ENCODE results near the gene FAM83G.

The FAM83G gene

GRCh38 chr17:18970582-18971480 lies 33.7 kb downstream of the FAM83G start:
- in situ Hi-C loops (cut with HindIII; ENCODE audit: low sequenced_read_pairs): no loop called here

GRCh38 chr17:18968945-18969887 lies 35.3 kb downstream of the FAM83G start:
- in situ Hi-C loops (cut with HindIII; ENCODE audit: low sequenced_read_pairs): no loop called here

DNA sequence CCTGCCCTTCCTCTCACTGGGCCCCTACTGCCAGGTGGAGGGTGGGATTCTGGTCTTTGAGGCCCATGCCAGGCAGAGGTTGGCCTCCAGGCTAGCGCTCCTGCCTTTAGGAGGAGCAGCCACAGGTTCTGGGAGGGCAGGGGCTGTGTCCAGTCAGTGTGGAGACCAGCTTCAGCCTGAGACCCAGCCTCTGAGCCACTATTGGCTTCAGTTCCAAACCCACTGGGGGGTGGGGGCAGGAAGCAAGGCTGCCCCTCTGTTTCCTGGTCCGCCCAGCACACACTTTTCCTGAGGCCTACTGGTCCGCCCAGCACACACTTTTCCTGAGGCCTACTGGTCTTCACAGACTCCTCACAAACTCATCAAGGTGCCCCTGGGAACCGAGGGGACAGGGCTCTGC lies 36.2 kb downstream of the FAM83G start:
- in situ Hi-C loops (cut with HindIII; ENCODE audit: low sequenced_read_pairs): no loop called here

GRCh38 chr17:18967916-18968315 lies 36.6 kb downstream of the FAM83G start:
- in situ Hi-C loops (cut with HindIII; ENCODE audit: low sequenced_read_pairs): no loop called here

- in situ Hi-C loops (cut with HindIII; ENCODE audit: low sequenced_read_pairs): no loop called here
Measured at GRCh38 chr17:18966831-18967624, 37.5 kb downstream of the FAM83G start.

GRCh38 chr17:18965530-18966236 lies 38.9 kb downstream of the FAM83G start:
- in situ Hi-C loops (cut with HindIII; ENCODE audit: low sequenced_read_pairs): no loop called here

DNA sequence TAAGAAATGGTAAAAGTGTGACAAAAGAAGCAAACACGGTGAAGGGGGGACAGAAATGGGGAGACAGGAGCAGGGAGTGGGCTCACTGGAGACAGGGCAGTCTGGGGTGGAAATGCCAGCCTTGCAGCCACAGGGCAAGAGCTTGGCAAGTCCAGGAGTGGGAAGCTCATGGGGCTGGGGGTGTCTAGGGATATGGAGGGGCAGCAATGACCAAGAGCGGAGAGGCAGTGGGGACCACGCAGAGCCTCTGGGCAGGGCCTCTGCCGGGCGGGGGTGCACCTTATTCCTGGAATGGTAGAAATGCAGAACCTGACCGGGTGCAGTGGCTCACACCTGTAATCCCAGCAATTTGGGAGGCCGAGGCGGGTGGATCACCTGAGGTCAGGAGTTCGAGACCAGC lies 40.0 kb downstream of the FAM83G start:
- in situ Hi-C loops (cut with HindIII; ENCODE audit: low sequenced_read_pairs): no loop called here

GRCh38 chr17:18964018-18964351 lies 40.6 kb downstream of the FAM83G start:
- in situ Hi-C loops (cut with HindIII; ENCODE audit: low sequenced_read_pairs): no loop called here

GRCh38 chr17:18963126-18964017 lies 41.2 kb downstream of the FAM83G start:
- in situ Hi-C loops (cut with HindIII; ENCODE audit: low sequenced_read_pairs): no loop called here

DNA sequence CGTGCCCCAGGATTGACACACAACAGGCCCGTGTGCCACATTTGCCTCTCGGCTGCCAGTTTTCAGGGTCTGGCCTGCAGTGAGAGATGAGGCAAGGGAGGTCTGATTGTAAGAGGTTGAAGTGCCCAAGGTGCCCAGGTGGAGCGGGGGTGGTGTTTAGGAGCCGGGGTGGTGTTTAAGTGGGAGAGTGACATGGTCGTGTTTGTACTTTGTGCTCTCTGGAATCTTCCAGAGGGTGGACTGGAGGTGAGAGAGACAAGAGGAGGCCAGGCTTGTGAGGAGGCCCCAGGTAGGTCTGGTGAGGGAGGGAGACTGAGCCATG lies 42.1 kb downstream of the FAM83G start:
- in situ Hi-C loops (cut with HindIII; ENCODE audit: low sequenced_read_pairs): no loop called here

DNA sequence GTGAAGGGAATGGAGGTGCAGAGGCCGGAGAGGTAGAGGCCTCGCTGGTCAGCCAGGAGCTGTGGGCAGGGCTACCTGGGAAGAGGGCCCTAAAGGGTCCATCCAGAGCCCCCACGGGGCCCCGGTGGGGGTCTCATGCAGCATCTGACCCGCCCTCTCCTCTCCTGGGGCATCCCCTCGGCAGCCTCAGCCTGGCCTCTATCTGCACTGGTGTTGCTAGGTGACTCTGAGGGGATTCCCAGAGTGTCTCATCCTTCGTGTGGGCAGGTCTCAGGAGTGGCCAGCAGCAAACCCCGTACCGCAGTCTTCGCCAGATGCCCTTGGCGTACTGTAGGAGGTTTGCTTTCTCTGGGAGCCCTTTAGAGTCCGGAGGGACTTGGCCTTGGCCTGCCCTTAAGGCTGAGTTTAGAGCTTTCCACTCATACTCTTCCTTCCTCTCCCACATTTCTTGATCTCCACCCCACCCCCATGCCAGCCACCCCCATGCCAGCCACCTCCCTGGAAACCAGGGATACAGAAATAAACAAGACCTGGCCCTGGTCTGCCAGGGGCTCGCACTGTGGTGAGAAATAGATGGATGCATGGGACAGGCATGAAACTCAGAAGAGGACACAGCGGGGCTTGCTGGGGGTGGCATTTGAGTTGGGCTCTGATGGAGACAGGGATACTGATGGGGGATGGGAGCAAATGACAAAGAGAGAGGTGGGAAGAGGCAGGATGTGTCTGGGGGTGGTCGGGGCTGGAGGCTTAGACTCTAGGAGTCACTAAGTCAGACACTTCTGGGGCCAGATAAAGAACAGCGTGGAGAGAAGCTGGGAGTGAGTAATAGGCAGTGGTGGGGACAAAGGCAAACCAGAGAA lies 42.7 kb downstream of the FAM83G start:
- in situ Hi-C loops (cut with HindIII; ENCODE audit: low sequenced_read_pairs): no loop called here

- in situ Hi-C loops (cut with HindIII; ENCODE audit: low sequenced_read_pairs): no loop called here
Measured at GRCh38 chr17:18960803-18961511, 43.6 kb downstream of the FAM83G start.

DNA sequence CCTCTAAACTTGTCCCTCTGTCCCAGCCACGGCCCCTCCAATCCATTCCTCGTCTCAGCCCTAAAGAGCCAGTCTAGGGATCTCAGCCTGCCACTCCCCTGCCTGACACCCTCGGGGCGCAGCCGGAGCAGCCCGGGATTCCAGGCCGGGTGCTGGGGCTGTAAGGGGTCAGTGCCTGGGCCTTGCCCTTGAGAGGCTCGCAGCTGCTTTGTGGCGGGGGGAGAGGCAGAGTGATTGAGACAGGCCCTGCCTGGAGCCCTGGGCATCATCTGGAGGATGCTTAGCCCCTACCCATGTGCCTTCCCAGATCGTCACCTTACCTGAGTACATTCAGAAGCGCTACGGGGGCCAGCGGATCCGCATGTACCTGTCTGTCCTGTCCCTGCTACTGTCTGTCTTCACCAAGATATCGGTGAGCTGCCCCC lies 44.3 kb downstream of the FAM83G start:
- in situ Hi-C loops (cut with HindIII; ENCODE audit: low sequenced_read_pairs): no loop called here

DNA sequence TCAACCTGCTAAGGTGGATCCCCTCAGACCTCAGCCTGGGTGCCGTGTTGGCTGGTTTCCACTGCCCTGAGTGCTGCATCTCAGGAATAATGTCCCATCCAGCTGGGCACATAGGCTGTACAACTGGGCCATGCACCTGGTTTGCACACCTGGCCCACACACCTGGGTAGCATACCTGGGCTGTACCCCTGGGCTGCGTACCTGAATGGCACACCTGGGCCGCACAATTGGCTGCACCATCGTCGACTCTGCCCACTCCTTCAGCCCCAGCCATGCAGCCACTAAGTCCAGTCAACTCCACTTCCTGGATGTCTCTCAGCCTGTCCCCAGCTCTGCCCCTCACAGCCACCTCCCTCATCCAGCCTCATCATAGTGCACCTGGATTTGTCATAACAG lies 44.7 kb downstream of the FAM83G start:
- in situ Hi-C loops (cut with HindIII; ENCODE audit: low sequenced_read_pairs): no loop called here

- in situ Hi-C loops (cut with HindIII; ENCODE audit: low sequenced_read_pairs): no loop called here
Measured at GRCh38 chr17:18959071-18959844, 45.3 kb downstream of the FAM83G start.

DNA sequence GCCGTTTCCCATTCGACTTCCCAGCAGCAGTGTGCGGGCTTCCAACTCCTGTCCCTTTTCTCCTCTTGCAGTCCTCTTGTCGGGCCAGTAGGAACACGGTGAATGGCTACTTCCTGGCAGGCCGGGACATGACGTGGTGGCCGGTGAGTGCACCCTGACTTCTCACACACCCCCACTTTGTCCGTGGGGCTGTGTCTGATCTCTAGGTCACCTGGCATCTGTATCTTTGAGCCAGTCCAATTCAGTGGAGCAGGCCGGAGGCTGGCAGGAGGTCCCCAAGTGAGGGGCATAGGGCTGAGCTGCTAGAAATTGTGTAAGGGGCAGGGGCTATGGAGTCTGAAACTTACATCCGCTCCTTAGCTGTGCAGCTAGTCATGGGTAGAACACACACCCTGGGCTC lies 46.0 kb downstream of the FAM83G start:
- in situ Hi-C loops (cut with HindIII; ENCODE audit: low sequenced_read_pairs): no loop called here

DNA sequence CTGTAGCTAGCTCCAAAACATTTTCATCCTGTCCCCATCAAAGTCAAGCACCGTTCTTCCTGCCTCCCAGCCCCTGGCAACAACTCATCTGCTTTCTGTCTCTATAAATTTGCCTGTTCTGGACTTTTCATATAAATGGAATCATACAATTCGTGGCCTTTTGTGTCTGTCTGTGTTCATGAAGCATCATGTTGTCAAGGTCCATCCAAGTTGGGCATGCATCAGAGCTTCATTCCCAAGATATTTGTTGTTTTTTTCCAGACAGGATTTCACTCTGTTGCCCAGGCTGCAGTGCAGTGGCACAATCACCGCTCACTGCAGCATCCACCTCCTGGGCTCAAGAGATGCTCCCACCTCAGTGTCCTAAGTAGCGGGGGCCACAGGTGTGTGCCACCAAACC lies 46.7 kb downstream of the FAM83G start:
- in situ Hi-C loops (cut with HindIII; ENCODE audit: low sequenced_read_pairs): no loop called here
